Panc1 (cell line): ENCODE results near the gene COL16A1. TPM values are rescaled to one million over a fixed set of nuclear protein-coding genes. Genes with fewer than 3 reads are reported as not detected.

Experiments
- ATAC-seq: fragments of 200-7000 bp; cut with Tn5 transposase; 2 replicates; pipeline ENCODE4 v1.9.1; 2020; ENCODE audit warnings: mild to moderate bottlenecking, moderate library complexity
- BruUV-seq: library from RNA; stranded (reverse); fragments of 400-500 nt; replicated peaks from 2 replicates; lab custom pipeline; 2021; lab: Mats Ljungman, UMichigan
- CTCF ChIA-PET: fragments of 300-600 bp; sonication (Branson Sonifier 250); formaldehyde crosslinking; loops from one replicate; lab custom pipeline; 2022; ENCODE audit warnings: antibody characterized with exemption; lab: Charles Lee
- POLR2A ChIA-PET: fragments of 300-600 bp; sonication (Branson Sonifier 250); formaldehyde crosslinking; loops from one replicate; lab custom pipeline; 2022; ENCODE audit warnings: antibody characterized with exemption; lab: Charles Lee
- DNase-seq: peaks from one replicate; pipeline ENCODE4 v3.0.0-alpha.2; 2010; ENCODE audit warnings: low read depth, low spot score
- H3K27ac ChIP-seq: 2 replicates; pipeline ENCODE4 v1.5.1; 2011; ENCODE audit warnings: mild to moderate bottlenecking, low read length, inconsistent platforms
- H3K27me3 ChIP-seq: fragments of 200-500 bp; sonication (Bioruptor generic); 2 replicates; pipeline ENCODE4 v1.6.0; 2014; ENCODE audit warnings: low read length, inconsistent platforms; ENCODE audit not compliant: control insufficient read depth, insufficient read depth
- H3K36me3 ChIP-seq: fragments of 200-500 bp; sonication (Bioruptor generic); 2 replicates; pipeline ENCODE4 v1.5.1; 2014; ENCODE audit warnings: inconsistent platforms, mild to moderate bottlenecking, low read length, moderate library complexity; ENCODE audit not compliant: control insufficient read depth, insufficient read depth
- H3K4me1 ChIP-seq: 2 replicates; pipeline ENCODE4 v1.5.1; 2011; ENCODE audit warnings: inconsistent platforms, mild to moderate bottlenecking, low read length, moderate library complexity; ENCODE audit not compliant: control insufficient read depth, insufficient read depth
- H3K4me3 ChIP-seq, 2 experiments: 2 replicates each; pipeline ENCODE4 v1.5.1; 2011 to 2012; ENCODE audit warnings: low read depth in 2 of 2, low read length in 2 of 2, mild to moderate bottlenecking in 2 of 2, inconsistent platforms in 1 of 2, moderate library complexity in 1 of 2
- H3K9me3 ChIP-seq: fragments of 200-500 bp; sonication (Bioruptor generic); 2 replicates; pipeline ENCODE4 v1.5.1; 2014; ENCODE audit warnings: low read depth, mild to moderate bottlenecking, inconsistent platforms, low read length, moderate library complexity; ENCODE audit not compliant: control insufficient read depth, insufficient read depth
- in situ Hi-C: cut with HindIII; loops from 2 replicates; pipeline ENCODE4 v1.10.0; 2016; ENCODE audit warnings: low sequenced_read_pairs, low pct_unique_long_range_greater_than_20kb
- intact Hi-C: fragments of 100-400 bp; cut with micrococcal nuclease; formaldehyde crosslinking; loops from one replicate; pipeline ENCODE4 v1.10.0; 2022; ENCODE audit not compliant: unreplicated experiment
- total RNA-seq: library from RNA; stranded (reverse); gene quantifications from one replicate; pipeline ENCODE4 v1.2.1, GENCODE V29; 2021; ENCODE audit not compliant: unreplicated experiment
- TF ChIP-seq, protein P1 (sequence below), 2 experiments: IDR thresholded peaks; 2 replicates each; pipeline ENCODE4 v1.6.1; 2011 to 2012; ENCODE audit warnings: low read depth in 2 of 2, control low read depth in 1 of 2, low read length in 1 of 2, mild to moderate bottlenecking in 1 of 2, moderate library complexity in 1 of 2; ENCODE audit not compliant: insufficient read depth in 1 of 2
- TF ChIP-seq, protein P2 (sequence below): fragments of 450-650 bp; IDR thresholded peaks from 2 replicates; pipeline ENCODE4 v1.5.1; 2017; ENCODE audit warnings: mild to moderate bottlenecking

Gene COL16A1
- total RNA-seq, 1 experiment from 2014 or later: 7.6 TPM

- no peak overlapping the region for H3K4me3 ChIP-seq
- BruUV-seq: no TSS peak
- no peaks in the 10 kb centered on the region for H3K36me3 ChIP-seq
- peaks cover 31% of the 10 kb centered on the region for H3K4me1 ChIP-seq
- POLR2A ChIA-PET: interaction anchor here (1.1 kb wide), 1 partner anchor 125 kb away, joined by 3 read pairs; no protein-coding TSS in a partner anchor
- TF ChIP-seq, protein P1, sequence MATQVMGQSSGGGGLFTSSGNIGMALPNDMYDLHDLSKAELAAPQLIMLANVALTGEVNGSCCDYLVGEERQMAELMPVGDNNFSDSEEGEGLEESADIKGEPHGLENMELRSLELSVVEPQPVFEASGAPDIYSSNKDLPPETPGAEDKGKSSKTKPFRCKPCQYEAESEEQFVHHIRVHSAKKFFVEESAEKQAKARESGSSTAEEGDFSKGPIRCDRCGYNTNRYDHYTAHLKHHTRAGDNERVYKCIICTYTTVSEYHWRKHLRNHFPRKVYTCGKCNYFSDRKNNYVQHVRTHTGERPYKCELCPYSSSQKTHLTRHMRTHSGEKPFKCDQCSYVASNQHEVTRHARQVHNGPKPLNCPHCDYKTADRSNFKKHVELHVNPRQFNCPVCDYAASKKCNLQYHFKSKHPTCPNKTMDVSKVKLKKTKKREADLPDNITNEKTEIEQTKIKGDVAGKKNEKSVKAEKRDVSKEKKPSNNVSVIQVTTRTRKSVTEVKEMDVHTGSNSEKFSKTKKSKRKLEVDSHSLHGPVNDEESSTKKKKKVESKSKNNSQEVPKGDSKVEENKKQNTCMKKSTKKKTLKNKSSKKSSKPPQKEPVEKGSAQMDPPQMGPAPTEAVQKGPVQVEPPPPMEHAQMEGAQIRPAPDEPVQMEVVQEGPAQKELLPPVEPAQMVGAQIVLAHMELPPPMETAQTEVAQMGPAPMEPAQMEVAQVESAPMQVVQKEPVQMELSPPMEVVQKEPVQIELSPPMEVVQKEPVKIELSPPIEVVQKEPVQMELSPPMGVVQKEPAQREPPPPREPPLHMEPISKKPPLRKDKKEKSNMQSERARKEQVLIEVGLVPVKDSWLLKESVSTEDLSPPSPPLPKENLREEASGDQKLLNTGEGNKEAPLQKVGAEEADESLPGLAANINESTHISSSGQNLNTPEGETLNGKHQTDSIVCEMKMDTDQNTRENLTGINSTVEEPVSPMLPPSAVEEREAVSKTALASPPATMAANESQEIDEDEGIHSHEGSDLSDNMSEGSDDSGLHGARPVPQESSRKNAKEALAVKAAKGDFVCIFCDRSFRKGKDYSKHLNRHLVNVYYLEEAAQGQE (IDR thresholded peaks at IDR 0.05; ENCODE audit: insufficient read depth in 1 of 2, low read depth in 2 of 2, low read length in 1 of 2): no peak
- CTCF ChIA-PET: interaction anchor here (0.5 to 2.0 kb wide), 9 partner anchors 20 to 126 kb away, joined by 3 to 23 read pairs (median 7); partner anchors contain the start of gene PEF1
- DNase-seq (no peak), ATAC-seq (no peak; the same call in 1 of the 2 replicates)
- H3K9me3 ChIP-seq: no peaks in the 10 kb centered on the region
- H3K27ac ChIP-seq: no peak overlapping the region; the same call in 1 of the 2 replicates
- no peaks in the 10 kb centered on the region for H3K27me3 ChIP-seq
- intact Hi-C loops: loop anchor here (5.0 to 10.0 kb wide), 2 partner anchors 38 to 80 kb away; partner anchors contain the start of gene COL16A1
- in situ Hi-C loops: no loop called here
Observed at GRCh38 chr1:31664528-31664927, 39.3 kb downstream of the COL16A1 start.

- POLR2A ChIA-PET: interaction anchor here (1.1 kb wide), 1 partner anchor 125 kb away, joined by 3 read pairs; no protein-coding TSS in a partner anchor
Observed at GRCh38 chr1:31663622-31664452, 40.0 kb downstream of the COL16A1 start.

More at GRCh38 chr1:31663622-31664452, 40.0 kb downstream of the COL16A1 start:
- Histone ChIP-seq H3K4me3 (no peak overlapping the region), H3K4me1 (peaks cover 29% of the 10 kb centered on the region), H3K36me3 (no peaks in the 10 kb centered on the region), H3K27ac (peak overlapping the region; percentile 48; the same call in 1 of the 2 replicates), H3K9me3 (no peaks in the 10 kb centered on the region), H3K27me3 (no peaks in the 10 kb centered on the region)
- peak; percentile 67 for ATAC-seq
- peak; percentile 45 for DNase-seq
- CTCF ChIA-PET: interaction anchor here (0.5 to 2.0 kb wide), 9 partner anchors 12 to 127 kb away, joined by 3 to 23 read pairs (median 8); partner anchors contain the start of gene PEF1
- in situ Hi-C loops: no loop called here
- intact Hi-C loops: loop anchor here (1.0 to 10.0 kb wide), 3 partner anchors 38 to 125 kb away; partner anchors contain the start of gene COL16A1
- no TSS peak for BruUV-seq
- TF ChIP-seq, protein P1 (IDR thresholded peaks at IDR 0.05; ENCODE audit: insufficient read depth in 1 of 2, low read depth in 2 of 2, low read length in 1 of 2): no peak
- TF ChIP-seq, protein P2, sequence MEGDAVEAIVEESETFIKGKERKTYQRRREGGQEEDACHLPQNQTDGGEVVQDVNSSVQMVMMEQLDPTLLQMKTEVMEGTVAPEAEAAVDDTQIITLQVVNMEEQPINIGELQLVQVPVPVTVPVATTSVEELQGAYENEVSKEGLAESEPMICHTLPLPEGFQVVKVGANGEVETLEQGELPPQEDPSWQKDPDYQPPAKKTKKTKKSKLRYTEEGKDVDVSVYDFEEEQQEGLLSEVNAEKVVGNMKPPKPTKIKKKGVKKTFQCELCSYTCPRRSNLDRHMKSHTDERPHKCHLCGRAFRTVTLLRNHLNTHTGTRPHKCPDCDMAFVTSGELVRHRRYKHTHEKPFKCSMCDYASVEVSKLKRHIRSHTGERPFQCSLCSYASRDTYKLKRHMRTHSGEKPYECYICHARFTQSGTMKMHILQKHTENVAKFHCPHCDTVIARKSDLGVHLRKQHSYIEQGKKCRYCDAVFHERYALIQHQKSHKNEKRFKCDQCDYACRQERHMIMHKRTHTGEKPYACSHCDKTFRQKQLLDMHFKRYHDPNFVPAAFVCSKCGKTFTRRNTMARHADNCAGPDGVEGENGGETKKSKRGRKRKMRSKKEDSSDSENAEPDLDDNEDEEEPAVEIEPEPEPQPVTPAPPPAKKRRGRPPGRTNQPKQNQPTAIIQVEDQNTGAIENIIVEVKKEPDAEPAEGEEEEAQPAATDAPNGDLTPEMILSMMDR: peak; percentile 94
